Panc1 (cell line): Measurements from ENCODE around the gene TANK.
"Not testable (repeated sequence)": the region's sequence is repeated elsewhere in the genome, so short reads cannot be mapped to it uniquely, and the experiment has no call there.

ENCODE experiments used
- CTCF ChIP-seq: fragments of 450-650 bp; IDR thresholded peaks from 2 replicates; pipeline ENCODE4 v1.5.1; 2017; ENCODE audit warnings: mild to moderate bottlenecking
- POLR2AphosphoS5 ChIP-seq: IDR thresholded peaks from 2 replicates; pipeline ENCODE4 v1.6.1; 2012; ENCODE audit warnings: mild to moderate bottlenecking, low read depth, low read length, moderate library complexity

DNA sequence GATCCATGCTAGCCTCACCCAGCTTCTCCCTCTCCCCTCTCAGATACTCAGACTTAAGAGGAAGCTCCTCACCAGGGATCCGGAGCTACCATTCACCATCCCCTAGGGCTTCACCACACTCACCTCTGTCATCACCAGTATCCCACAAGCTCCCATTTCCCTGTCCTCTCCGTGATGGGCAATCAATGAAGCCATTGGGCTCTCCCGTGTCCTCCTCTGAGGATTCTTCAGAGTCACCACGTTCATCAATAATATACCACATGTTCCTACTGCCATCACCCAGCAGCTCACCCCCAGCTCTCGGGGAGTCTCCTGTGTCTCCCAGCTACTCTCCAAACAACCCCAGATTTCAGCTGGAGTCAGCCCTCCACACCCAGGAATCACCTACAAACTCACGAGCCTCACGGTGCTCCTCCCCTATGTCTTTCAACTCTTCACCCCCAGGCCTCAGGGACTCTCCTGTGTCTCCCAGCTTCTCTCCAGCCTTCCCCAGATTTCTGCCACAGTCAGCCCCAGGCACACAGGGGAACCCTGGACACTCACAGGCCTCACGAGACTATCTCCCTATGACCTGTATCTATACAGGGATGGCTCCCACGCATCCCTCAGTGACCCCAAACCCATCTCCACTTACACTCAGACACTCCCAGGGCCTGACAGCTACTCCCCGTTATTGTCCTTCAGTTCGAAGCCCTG, 121.5 kb downstream of the TANK start:
- not testable (repeated sequence) for TF ChIP-seq POLR2AphosphoS5, CTCF
